Upper lobe of right lung (tissue), 1 donor: ENCODE data around the gene PKIB. TPM values are rescaled to one million over a fixed set of nuclear protein-coding genes. Genes with fewer than 3 reads are reported as not detected.

Experiments used
- ATAC-seq: fragments of 200-7000 bp; cut with Tn5 transposase; one replicate; pipeline ENCODE4 v1.9.1; 2020; ENCODE audit warnings: mild to moderate bottlenecking, moderate library complexity
- DNase-seq: peaks from one replicate; pipeline ENCODE4 v3.0.0-alpha.2; 2020
- H3K27ac ChIP-seq: fragments of 200-600 bp; one replicate; pipeline ENCODE4 v1.8.0; 2022
- H3K27me3 ChIP-seq: fragments of 200-600 bp; one replicate; pipeline ENCODE4 v1.8.0; 2022; ENCODE audit warnings: mild to moderate bottlenecking
- H3K36me3 ChIP-seq: fragments of 200-600 bp; one replicate; pipeline ENCODE4 v1.8.0; 2022
- H3K4me1 ChIP-seq: fragments of 200-600 bp; one replicate; pipeline ENCODE4 v1.8.0; 2022
- H3K4me3 ChIP-seq: fragments of 200-600 bp; one replicate; pipeline ENCODE4 v1.8.0; 2022; ENCODE audit warnings: mild to moderate bottlenecking
- H3K9me3 ChIP-seq: fragments of 200-600 bp; one replicate; pipeline ENCODE4 v1.8.0; 2022
- CTCF ChIP-seq: fragments of 200-600 bp; IDR thresholded peaks from one replicate; pipeline ENCODE4 v1.8.0; 2022; ENCODE audit warnings: antibody characterized with exemption
- intact Hi-C: fragments of 100-400 bp; cut with DNase I; formaldehyde crosslinking; loops from one replicate; pipeline ENCODE4 v1.11.0; 2022
- total RNA-seq: library from RNA; stranded (reverse); fragmentation: NEBNext Ultra II Directional; extraction: Animal tissue kit (Norgen Biotek cat#: 25700); gene quantifications from one replicate; pipeline ENCODE4 v1.2.1, GENCODE V29; 2021
- donor health status: DM: no; HTN: yes; CAD: no; lungs with severe emphysema.

The PKIB gene
- total RNA-seq, 1 donor from 2014 or later: 2.1 TPM

GRCh38 chr6:122669418-122669817 is 59.2 kb downstream of the PKIB start:
- Histone ChIP-seq H3K4me3 (no peak overlapping the region), H3K27ac (no peak overlapping the region), H3K4me1 (no peaks in the 10 kb centered on the region), H3K36me3 (no peaks in the 10 kb centered on the region), H3K27me3 (no peaks in the 10 kb centered on the region), H3K9me3 (no peaks in the 10 kb centered on the region)
- DNase-seq (no peak), ATAC-seq (no peak)
- intact Hi-C loops: no loop called here
- TF ChIP-seq CTCF: no peak

GRCh38 chr6:122669868-122670267 is 59.7 kb downstream of the PKIB start:
- no peak overlapping the region for H3K4me3 ChIP-seq
- no peak for DNase-seq
- no peaks in the 10 kb centered on the region for H3K27me3 ChIP-seq
- no peaks in the 10 kb centered on the region for H3K9me3 ChIP-seq
- no peak for TF ChIP-seq CTCF
- intact Hi-C loops: no loop called here
- H3K36me3 ChIP-seq: no peaks in the 10 kb centered on the region
- no peak overlapping the region for H3K27ac ChIP-seq
- no peaks in the 10 kb centered on the region for H3K4me1 ChIP-seq
- ATAC-seq: no peak

- Histone ChIP-seq H3K4me3 (no peak overlapping the region), H3K9me3 (no peaks in the 10 kb centered on the region), H3K27me3 (no peaks in the 10 kb centered on the region), H3K27ac (no peak overlapping the region), H3K36me3 (no peaks in the 10 kb centered on the region), H3K4me1 (no peaks in the 10 kb centered on the region)
- no peak for ATAC-seq
- no peak for DNase-seq
- intact Hi-C loops: no loop called here
- TF ChIP-seq CTCF: no peak
These were observed 61.0 kb downstream of the PKIB start for GRCh38 chr6:122671251-122671650.

GRCh38 chr6:122673343-122673961 is 63.2 kb downstream of the PKIB start:
- ATAC-seq: peak; percentile 28
- DNase-seq: no peak
- H3K27me3 ChIP-seq: no peaks in the 10 kb centered on the region
- no peaks in the 10 kb centered on the region for H3K4me1 ChIP-seq
- no peak for TF ChIP-seq CTCF
- H3K36me3 ChIP-seq: no peaks in the 10 kb centered on the region
- intact Hi-C loops: no loop called here
- H3K9me3 ChIP-seq: no peaks in the 10 kb centered on the region
- H3K4me3 ChIP-seq: no peak overlapping the region
- no peak overlapping the region for H3K27ac ChIP-seq

- no peak overlapping the region for H3K27ac ChIP-seq
- DNase-seq (no peak), ATAC-seq (no peak)
- no peaks in the 10 kb centered on the region for H3K27me3 ChIP-seq
- no peak overlapping the region for H3K4me3 ChIP-seq
- no peaks in the 10 kb centered on the region for H3K4me1 ChIP-seq
- TF ChIP-seq CTCF: no peak
- intact Hi-C loops: no loop called here
- no peaks in the 10 kb centered on the region for H3K36me3 ChIP-seq
- H3K9me3 ChIP-seq: no peaks in the 10 kb centered on the region
These were observed 65.9 kb downstream of the PKIB start for GRCh38 chr6:122676146-122676545.

GRCh38 chr6:122676688-122677087 is 66.5 kb downstream of the PKIB start:
- intact Hi-C loops: no loop called here
- Histone ChIP-seq H3K27me3 (no peaks in the 10 kb centered on the region), H3K9me3 (no peaks in the 10 kb centered on the region), H3K4me1 (no peaks in the 10 kb centered on the region), H3K4me3 (no peak overlapping the region), H3K27ac (no peak overlapping the region), H3K36me3 (no peaks in the 10 kb centered on the region)
- TF ChIP-seq CTCF: no peak
- no peak for DNase-seq
- ATAC-seq: no peak
